Eye (tissue), 1 donor: ENCODE measurements around the gene TRABD2B.
A peak's percentile ranks its signal among the peaks of the same experiment; 100 is the strongest.
"Not testable (repeated sequence)": the region's sequence is repeated elsewhere in the genome, so short reads cannot be mapped to it uniquely, and the experiment has no call there.

Experiments used
- DNase-seq: peaks from one replicate; pipeline ENCODE4 v3.0.0-alpha.2; 2015

Gene TRABD2B

DNA sequence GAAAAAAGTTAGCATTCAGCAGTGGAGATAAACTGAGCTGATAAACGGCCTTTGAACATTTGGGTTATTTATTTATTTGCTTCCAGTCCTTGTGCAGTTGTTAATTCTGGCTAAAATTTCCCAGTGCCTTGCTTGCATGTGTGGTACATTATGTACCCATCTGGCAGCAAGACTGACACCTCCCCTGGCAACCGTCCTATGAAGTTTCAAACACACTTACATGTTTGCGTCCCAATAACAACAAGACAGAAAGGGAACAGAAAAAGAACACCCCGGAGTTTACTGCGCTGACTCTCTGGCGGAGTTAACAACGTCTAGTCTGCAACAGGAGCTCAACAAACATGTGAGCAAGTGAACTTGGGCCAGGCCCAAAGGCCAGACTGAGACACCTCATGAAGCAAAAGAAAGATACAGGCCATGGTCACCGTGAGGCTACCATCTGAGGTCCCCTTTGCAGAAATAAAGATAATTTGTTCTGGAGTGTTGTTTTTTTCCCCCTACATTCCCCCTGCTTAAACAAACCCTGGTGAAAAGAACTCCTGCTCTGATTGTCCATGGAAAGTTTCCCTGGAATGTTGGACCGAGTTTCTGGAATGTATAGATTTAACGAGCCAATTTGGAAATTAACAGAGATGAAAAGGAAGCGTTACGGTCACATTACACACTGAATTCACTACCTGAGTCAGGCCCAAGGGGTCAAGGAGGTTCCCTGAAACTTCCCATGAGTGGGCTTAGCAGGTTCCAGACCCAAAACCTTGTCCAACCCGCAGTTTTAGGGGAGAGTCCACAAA lies 33.4 kb downstream of the TRABD2B start:
- DNase-seq, result peak; percentile 47

GRCh38 chr1:47962750-47963492 lies 34.3 kb downstream of the TRABD2B start:
- no peak for DNase-seq

GRCh38 chr1:47961835-47962234 lies 35.4 kb downstream of the TRABD2B start:
- DNase-seq, result not testable (repeated sequence)

DNA sequence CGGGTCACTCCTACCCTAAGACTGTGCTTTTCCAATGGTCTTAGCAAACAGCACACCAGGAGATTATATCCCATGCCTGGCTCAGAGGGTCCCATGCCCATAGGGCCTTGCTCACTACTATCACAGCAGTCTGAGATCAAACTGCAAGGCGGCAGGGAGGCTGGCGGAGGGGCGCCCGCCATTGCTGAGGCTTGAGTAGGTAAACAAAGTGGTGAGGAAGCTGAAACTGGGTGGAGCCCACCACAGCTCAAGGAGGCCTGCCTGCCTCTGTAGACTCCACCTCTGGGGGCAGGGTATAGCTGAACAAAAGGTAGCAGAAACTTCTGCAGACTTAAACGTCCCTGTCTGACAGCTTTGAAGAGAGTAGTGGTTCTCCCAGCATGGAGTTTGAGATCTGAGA lies 40.7 kb downstream of the TRABD2B start:
- DNase-seq, result not testable (repeated sequence)

DNA sequence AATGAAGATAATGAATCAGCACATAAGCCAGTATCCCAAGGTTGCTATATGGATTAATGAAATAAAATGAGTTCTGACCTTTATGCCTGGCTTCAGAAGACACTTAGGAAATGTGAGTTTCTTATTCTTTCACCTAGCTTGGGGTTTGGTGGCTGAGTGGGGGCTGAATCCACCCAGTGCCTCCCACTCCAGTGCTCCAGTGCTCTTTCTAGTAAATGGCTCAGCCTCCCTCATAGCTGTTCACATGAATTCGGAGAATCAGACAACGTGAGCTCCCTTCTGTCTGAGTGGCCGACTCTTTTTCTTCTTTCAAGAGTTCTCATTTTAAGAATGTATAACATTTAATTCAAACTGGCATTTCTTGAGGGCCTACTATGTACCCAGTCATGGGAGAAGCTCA lies 43.5 kb downstream of the TRABD2B start:
- no peak for DNase-seq

- DNase-seq, result no peak
Observed at GRCh38 chr1:47951545-47952235, 45.5 kb downstream of the TRABD2B start.

GRCh38 chr1:47951026-47951425 lies 46.2 kb downstream of the TRABD2B start:
- DNase-seq, result no peak

- no peak for DNase-seq
Observed at GRCh38 chr1:47950471-47950870, 46.7 kb downstream of the TRABD2B start.

- DNase-seq, result no peak
Observed at GRCh38 chr1:47948126-47948525, 49.1 kb downstream of the TRABD2B start.

DNA sequence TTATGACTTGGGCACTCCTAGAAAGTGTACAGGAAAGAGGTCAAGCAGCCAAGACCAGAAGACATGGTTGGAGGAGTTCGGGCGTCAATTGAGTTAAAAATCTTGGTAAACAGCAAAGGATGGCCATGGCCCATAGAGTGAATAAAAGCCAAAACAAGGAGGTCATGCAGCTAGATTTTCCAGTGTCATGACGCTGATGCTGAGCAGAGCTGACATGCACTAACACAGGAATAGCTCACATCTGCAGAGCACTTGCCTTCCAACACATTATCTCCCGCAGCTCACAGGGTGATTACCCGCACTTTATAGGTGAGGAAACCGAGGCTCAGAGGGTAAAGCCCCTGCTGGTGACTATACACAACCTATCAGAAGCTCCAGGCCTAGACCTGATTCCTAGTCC lies 49.7 kb downstream of the TRABD2B start:
- DNase-seq, result peak; percentile 68

DNA sequence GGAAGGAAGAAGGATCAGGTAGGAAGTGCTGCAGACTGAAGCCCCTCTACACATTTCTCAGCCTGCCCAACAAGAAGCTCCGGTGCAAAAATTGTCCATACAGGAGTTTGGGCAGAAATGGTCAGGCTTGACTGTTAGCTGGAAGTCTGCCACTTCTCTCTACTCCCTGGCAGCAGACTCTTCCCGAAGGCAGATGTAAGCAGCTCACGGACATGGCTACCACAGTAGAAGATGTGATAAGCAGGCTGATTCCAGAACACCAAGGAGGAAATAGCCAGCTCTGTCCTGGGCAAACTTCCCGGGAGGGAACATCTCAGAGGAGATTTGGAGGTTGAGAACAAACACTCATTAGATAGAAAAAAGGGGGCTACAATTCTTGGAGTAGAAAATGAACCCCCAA lies 52.6 kb downstream of the TRABD2B start:
- DNase-seq, result no peak

GRCh38 chr1:47942240-47942629 lies 55.0 kb downstream of the TRABD2B start:
- no peak for DNase-seq

DNA sequence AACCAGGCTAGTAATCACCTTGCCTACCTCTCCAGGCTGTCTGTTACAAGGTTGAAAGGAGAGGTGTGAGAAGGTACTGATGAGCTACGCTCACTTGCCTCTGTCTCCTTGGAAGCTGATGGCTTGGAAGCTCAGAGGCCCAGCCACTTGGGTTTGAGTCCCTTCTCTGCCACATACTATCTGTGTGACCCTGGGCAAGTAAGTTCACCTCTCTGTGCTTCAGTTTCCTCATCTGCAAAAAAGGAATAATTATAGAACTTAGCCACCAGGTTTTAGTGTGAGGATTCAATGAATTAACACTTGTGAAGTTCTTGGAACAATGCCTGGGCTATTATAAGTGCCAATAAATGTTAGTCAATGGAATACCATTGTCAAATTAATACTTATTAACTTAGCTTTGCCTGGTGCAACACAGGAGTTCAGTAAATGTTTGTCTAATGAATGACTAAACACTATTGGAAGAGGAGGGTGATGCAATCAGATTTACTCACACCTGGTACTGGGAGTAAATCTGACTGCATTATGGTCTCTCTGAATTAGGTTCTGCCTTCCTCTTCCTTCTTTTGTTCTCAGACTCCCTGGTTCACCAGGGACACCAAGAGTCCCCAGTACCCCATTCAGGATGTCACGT lies 55.5 kb downstream of the TRABD2B start:
- DNase-seq, result no peak

DNA sequence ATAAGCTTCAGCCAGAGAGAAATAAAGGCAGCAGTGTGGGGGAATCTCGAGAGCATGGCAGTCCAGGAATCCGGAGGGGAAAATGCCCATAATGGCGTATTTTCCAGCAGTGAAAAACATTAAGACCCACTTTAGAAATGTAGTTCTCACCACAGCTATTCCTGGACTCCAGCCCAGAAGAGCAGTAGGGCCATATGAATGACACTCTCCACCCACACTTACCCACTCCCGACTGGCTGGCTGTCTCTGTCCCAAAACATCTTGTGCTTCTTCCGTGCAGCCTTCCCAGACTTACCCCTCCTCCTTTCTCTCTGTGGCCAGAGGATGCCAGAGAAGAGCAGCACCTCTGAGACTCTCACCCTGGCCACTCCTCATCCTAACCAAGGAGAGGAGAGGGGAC lies 56.4 kb downstream of the TRABD2B start:
- no peak for DNase-seq

- no peak for DNase-seq
Observed at GRCh38 chr1:47940326-47940725, 56.9 kb downstream of the TRABD2B start.

GRCh38 chr1:47938520-47938919 lies 58.7 kb downstream of the TRABD2B start:
- DNase-seq, result no peak

- no peak for DNase-seq
Observed at GRCh38 chr1:47937586-47938254, 59.5 kb downstream of the TRABD2B start.

DNA sequence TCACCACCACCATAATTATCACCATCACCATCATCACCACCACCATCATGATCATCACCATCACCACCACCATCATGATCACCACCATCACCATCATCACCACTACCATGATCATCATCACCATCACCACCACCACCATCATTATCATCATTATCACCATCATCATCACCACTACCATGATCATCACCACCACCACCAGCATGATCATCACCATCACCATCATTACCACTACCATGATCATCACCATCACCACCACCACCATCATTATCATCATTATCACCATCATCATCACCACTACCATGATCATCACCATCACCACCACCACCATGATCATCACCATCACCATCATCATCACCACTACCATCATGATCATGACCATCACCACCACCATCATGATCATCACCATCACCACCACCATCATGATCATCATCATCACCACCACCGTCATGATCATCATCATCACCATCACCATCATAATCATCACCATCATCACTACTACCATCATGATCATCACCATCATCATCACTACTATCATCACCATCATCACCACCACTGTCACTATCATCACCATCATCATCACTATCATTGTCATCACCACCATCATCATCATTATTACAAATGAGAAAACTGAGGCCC lies 60.2 kb downstream of the TRABD2B start:
- DNase-seq, result no peak

- no peak for DNase-seq
Observed at GRCh38 chr1:47935856-47936255, 61.3 kb downstream of the TRABD2B start.

DNA sequence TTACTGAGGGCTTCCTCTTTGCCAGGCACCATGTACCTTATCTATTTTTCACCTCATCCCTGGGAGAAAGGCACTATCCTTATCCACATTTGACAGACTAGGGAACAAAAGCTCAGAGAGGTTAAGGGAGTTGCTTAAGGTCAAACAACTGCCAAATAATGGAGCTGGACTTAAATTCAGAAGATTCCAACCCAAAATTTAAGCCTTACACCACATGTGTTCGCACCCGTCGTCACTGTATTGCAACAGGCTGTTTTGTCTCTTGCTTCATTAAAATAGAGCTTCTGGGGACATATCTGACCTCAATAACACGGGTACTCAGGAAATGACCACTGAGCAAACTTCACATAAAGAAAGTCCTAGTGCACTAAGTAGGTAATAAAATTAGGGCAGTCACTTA lies 62.0 kb downstream of the TRABD2B start:
- DNase-seq, result no peak

GRCh38 chr1:47934243-47934805 lies 62.9 kb downstream of the TRABD2B start:
- DNase-seq, result peak; percentile 69

DNA sequence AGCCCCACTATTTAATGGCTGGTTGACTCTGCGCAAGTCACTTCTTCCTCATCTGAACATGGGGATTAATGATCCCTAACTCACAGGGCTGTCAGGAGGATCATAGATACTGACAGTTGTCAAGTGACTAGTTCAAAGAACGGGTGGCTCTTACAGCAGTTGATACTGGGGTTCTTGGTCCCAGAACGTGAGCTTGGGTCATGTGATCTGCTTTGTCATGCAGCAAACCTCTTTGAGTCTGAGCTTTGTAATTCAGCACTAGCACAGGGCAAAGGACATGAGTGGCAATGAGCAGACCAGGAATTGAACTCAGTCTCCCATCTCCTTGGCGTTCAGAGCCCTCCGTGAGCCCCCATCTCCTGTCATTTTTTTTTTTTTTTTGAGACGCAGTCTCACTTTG lies 64.4 kb downstream of the TRABD2B start:
- no peak for DNase-seq
